Activated CD4-positive, alpha-beta T cell treated with anti-CD3 and anti-CD28 coated beads for 36 hours (primary cell): Measurements from ENCODE around the gene GPATCH2. TPM values are rescaled to one million over a fixed set of nuclear protein-coding genes. Genes with fewer than 3 reads are reported as not detected.
"Not testable (repeated sequence)": the region's sequence is repeated elsewhere in the genome, so short reads cannot be mapped to it uniquely, and the experiment has no call there.

ENCODE experiments used
- ATAC-seq: fragments of 200-7000 bp; cut with Tn5 transposase; one replicate; pipeline ENCODE4 v1.10.0; 2021; ENCODE audit warnings: mild to moderate bottlenecking, moderate library complexity
- CTCF ChIA-PET: fragments of 350-600 bp; sonication (Branson Sonifier 250); formaldehyde crosslinking; loops from one replicate; lab custom pipeline; 2021; ENCODE audit warnings: antibody characterized with exemption; lab: Charles Lee
- POLR2A ChIA-PET: fragments of 350-600 bp; sonication (Branson Sonifier 250); formaldehyde crosslinking; loops from one replicate; lab custom pipeline; 2021; ENCODE audit warnings: antibody characterized with exemption, inconsistent platforms; lab: Charles Lee
- DNase-seq: peaks from one replicate; pipeline ENCODE4 v3.0.0-alpha.2; 2020
- H3K27ac Mint-ChIP-seq: one replicate; pipeline ENCODE4 v1.8.0; 2021; ENCODE audit warnings: mixed read lengths
- H3K27me3 Mint-ChIP-seq: one replicate; pipeline ENCODE4 v1.8.0; 2021; ENCODE audit warnings: mixed read lengths
- H3K36me3 Mint-ChIP-seq: one replicate; pipeline ENCODE4 v1.8.0; 2021; ENCODE audit warnings: low read depth, mixed read lengths
- H3K4me1 Mint-ChIP-seq: one replicate; pipeline ENCODE4 v1.8.0; 2021; ENCODE audit warnings: mixed read lengths
- H3K4me3 Mint-ChIP-seq: one replicate; pipeline ENCODE4 v1.8.0; 2021; ENCODE audit warnings: mild to moderate bottlenecking, moderate library complexity, mixed read lengths
- H3K9me3 Mint-ChIP-seq: one replicate; pipeline ENCODE4 v1.8.0; 2021; ENCODE audit warnings: low read depth, mixed read lengths
- intact Hi-C, 2 experiments: fragments of 100-400 bp; cut with DNase I in 1 of 2; cut with micrococcal nuclease in 1 of 2; formaldehyde crosslinking; loops; one replicate each; pipeline versions ENCODE4 v1.14.2 to v1.15.1; 2022 to 2024; cut with DNase I, micrococcal nuclease
- total RNA-seq, 2 experiments: library from RNA; stranded (reverse); gene quantifications; one replicate each; pipeline ENCODE4 v1.2.3, GENCODE V29; 2021

The GPATCH2 gene
- total RNA-seq, 2 experiments from 2014 or later = 6.4 to 7.2 TPM

- no peak overlapping the region for H3K27ac Mint-ChIP-seq
- peaks cover 7% of the 10 kb centered on the region for H3K36me3 Mint-ChIP-seq
- H3K27me3 Mint-ChIP-seq = no peaks in the 10 kb centered on the region
- intact Hi-C loops = no loop called here
- ChIA-PET POLR2A (no interaction called here), CTCF (no interaction called here)
- DNase-seq (no peak), ATAC-seq (peak; percentile 46)
- H3K4me1 Mint-ChIP-seq = peaks cover 56% of the 10 kb centered on the region
- H3K9me3 Mint-ChIP-seq = no peaks in the 10 kb centered on the region
- no peak overlapping the region for H3K4me3 Mint-ChIP-seq
These were observed 4.6 kb downstream of the GPATCH2 start for GRCh38 chr1:217626321-217626720.

GRCh38 chr1:217622042-217622441 is 8.8 kb downstream of the GPATCH2 start:
- H3K4me1 Mint-ChIP-seq = peaks cover 42% of the 10 kb centered on the region
- DNase-seq (no peak), ATAC-seq (peak; percentile 48)
- H3K27ac Mint-ChIP-seq = no peak overlapping the region
- POLR2A ChIA-PET = interaction anchor here (1.5 kb wide), 1 partner anchor 9 kb away, joined by 6 read pairs; the partner anchor contains the start of genes GPATCH2 and SPATA17
- H3K4me3 Mint-ChIP-seq = no peak overlapping the region
- intact Hi-C loops = loop anchor here in 1 of 2 experiments (5.0 kb wide), 1 partner anchor 140 kb away; no protein-coding TSS in a partner anchor
- CTCF ChIA-PET = no interaction called here
- no peaks in the 10 kb centered on the region for H3K9me3 Mint-ChIP-seq
- H3K27me3 Mint-ChIP-seq = no peaks in the 10 kb centered on the region
- H3K36me3 Mint-ChIP-seq = peaks cover 24% of the 10 kb centered on the region

GRCh38 chr1:217620814-217621213 is 10.1 kb downstream of the GPATCH2 start:
- ChIA-PET CTCF (interaction anchor here (0.7 kb wide), 1 partner anchor 9 kb away, joined by 3 read pairs; no protein-coding TSS in a partner anchor), POLR2A (no interaction called here)
- peaks cover 28% of the 10 kb centered on the region for H3K36me3 Mint-ChIP-seq
- peak overlapping the region; percentile 64 for H3K27ac Mint-ChIP-seq
- intact Hi-C loops = loop anchor here in 1 of 2 experiments (1.0 to 5.0 kb wide), 2 partner anchors 10 to 139 kb away; partner anchors contain the start of genes GPATCH2 and SPATA17
- H3K4me3 Mint-ChIP-seq = no peak overlapping the region
- ATAC-seq (peak; percentile 97), DNase-seq (no peak)
- H3K4me1 Mint-ChIP-seq = peaks cover 34% of the 10 kb centered on the region
- H3K27me3 Mint-ChIP-seq = no peaks in the 10 kb centered on the region
- no peaks in the 10 kb centered on the region for H3K9me3 Mint-ChIP-seq

GRCh38 chr1:217617126-217617525 is 13.8 kb downstream of the GPATCH2 start:
- ChIA-PET POLR2A (interaction anchor here (0.6 kb wide), 1 partner anchor 198 kb away, joined by 3 read pairs; no protein-coding TSS in a partner anchor), CTCF (no interaction called here)
- no peaks in the 10 kb centered on the region for H3K9me3 Mint-ChIP-seq
- peaks cover 20% of the 10 kb centered on the region for H3K4me1 Mint-ChIP-seq
- no peak overlapping the region for H3K27ac Mint-ChIP-seq
- H3K36me3 Mint-ChIP-seq = peaks cover 32% of the 10 kb centered on the region
- H3K27me3 Mint-ChIP-seq = no peaks in the 10 kb centered on the region
- intact Hi-C loops = no loop called here
- ATAC-seq (no peak), DNase-seq (no peak)
- no peak overlapping the region for H3K4me3 Mint-ChIP-seq

DNA sequence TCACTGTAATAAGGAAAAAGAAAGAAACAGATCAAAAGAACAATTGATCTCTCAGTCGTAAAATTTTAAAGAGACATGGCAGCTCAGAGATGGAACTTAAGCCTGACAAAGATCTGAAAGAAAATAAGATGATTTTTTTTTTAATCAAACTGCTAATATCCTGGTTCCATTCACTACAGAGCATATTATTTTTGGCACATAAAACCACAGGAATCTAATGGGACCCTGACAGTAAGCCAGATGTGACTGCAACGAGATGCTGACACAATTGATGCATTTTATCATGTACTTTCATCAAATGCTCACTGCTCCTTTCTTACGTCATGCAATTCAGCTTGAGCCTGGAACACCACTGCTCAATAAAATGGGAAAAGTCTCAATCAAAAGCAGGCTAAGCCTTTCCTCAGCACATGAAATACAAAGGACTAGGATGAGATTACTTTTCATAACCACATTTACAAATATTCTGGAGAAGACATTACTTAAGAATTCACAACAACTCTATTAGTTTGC is 16.6 kb downstream of the GPATCH2 start:
- DNase-seq = no peak
- CTCF ChIA-PET = interaction anchor here (0.9 kb wide), 1 partner anchor 46 kb away, joined by 3 read pairs; no protein-coding TSS in a partner anchor
- no peaks in the 10 kb centered on the region for H3K27me3 Mint-ChIP-seq
- intact Hi-C loops = no loop called here
- H3K36me3 Mint-ChIP-seq = peaks cover 35% of the 10 kb centered on the region
- H3K4me3 Mint-ChIP-seq = no peak overlapping the region
- POLR2A ChIA-PET = no interaction called here
- no peak for ATAC-seq
- H3K4me1 Mint-ChIP-seq = peaks cover 6% of the 10 kb centered on the region
- H3K9me3 Mint-ChIP-seq = no peaks in the 10 kb centered on the region
- no peak overlapping the region for H3K27ac Mint-ChIP-seq

GRCh38 chr1:217605390-217605789 is 25.5 kb downstream of the GPATCH2 start:
- ATAC-seq (no peak), DNase-seq (no peak)
- intact Hi-C loops = no loop called here
- H3K36me3 Mint-ChIP-seq = peaks cover 15% of the 10 kb centered on the region
- no peak overlapping the region for H3K27ac Mint-ChIP-seq
- CTCF ChIA-PET = interaction anchor here (0.9 kb wide), 1 partner anchor 17 kb away, joined by 3 read pairs; no protein-coding TSS in a partner anchor
- no peaks in the 10 kb centered on the region for H3K27me3 Mint-ChIP-seq
- no peaks in the 10 kb centered on the region for H3K4me1 Mint-ChIP-seq
- no peaks in the 10 kb centered on the region for H3K9me3 Mint-ChIP-seq
- POLR2A ChIA-PET = interaction anchor here (0.7 kb wide), 1 partner anchor 258 kb away, joined by 3 read pairs; no protein-coding TSS in a partner anchor
- no peak overlapping the region for H3K4me3 Mint-ChIP-seq

DNA sequence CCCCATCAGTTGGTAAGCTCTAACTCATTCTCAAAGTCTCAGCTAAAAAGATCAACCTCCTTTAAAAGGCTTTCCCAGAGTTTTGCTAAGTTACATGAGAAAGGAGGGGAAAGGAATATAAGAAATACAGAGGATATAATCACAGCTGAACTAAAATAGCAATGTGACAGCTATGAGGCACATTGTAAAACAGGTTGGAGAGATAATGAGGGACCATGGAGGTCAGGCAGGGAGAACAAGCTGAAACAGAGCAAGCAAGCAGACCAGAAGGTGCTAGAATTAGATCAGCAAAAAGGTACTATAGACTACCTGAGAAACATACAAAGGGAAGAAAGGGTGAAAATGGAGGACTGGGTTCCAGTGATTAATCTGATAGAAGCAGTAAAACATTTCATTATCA is 28.5 kb downstream of the GPATCH2 start:
- H3K27me3 Mint-ChIP-seq = no peaks in the 10 kb centered on the region
- CTCF ChIA-PET = interaction anchor here (0.7 kb wide), 1 partner anchor 437 kb away, joined by 4 read pairs; no protein-coding TSS in a partner anchor
- H3K4me1 Mint-ChIP-seq = no peaks in the 10 kb centered on the region
- H3K9me3 Mint-ChIP-seq = no peaks in the 10 kb centered on the region
- peaks cover 7% of the 10 kb centered on the region for H3K36me3 Mint-ChIP-seq
- no peak overlapping the region for H3K4me3 Mint-ChIP-seq
- H3K27ac Mint-ChIP-seq = no peak overlapping the region
- POLR2A ChIA-PET = no interaction called here
- intact Hi-C loops = no loop called here
- DNase-seq (no peak), ATAC-seq (no peak)

- DNase-seq (no peak), ATAC-seq (no peak)
- ChIA-PET POLR2A (no interaction called here), CTCF (no interaction called here)
- no peak overlapping the region for H3K4me3 Mint-ChIP-seq
- peaks cover 10% of the 10 kb centered on the region for H3K36me3 Mint-ChIP-seq
- intact Hi-C loops = no loop called here
- no peaks in the 10 kb centered on the region for H3K4me1 Mint-ChIP-seq
- no peaks in the 10 kb centered on the region for H3K9me3 Mint-ChIP-seq
- H3K27me3 Mint-ChIP-seq = no peaks in the 10 kb centered on the region
- H3K27ac Mint-ChIP-seq = no peak overlapping the region
These were observed 31.7 kb downstream of the GPATCH2 start for GRCh38 chr1:217599154-217599553.

DNA sequence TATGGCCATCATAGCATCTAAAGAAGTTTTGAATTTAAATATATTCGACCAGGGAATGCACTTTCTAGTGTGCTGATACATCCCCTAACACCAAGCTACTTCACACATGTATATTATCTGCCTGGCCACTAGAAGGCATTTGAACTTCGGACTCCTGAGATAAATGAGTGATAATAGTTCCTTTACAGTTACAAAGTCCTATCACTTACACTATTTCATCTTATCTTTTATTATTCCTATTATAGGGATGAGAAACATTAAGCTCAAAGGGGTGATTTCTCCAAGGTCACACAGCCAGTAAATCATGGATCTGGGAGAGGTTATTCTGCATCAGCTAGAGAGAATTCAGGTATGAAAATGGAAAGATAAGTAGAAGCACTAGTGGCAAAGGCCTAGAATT is 40.3 kb downstream of the GPATCH2 start:
- CTCF ChIA-PET = no interaction called here

DNA sequence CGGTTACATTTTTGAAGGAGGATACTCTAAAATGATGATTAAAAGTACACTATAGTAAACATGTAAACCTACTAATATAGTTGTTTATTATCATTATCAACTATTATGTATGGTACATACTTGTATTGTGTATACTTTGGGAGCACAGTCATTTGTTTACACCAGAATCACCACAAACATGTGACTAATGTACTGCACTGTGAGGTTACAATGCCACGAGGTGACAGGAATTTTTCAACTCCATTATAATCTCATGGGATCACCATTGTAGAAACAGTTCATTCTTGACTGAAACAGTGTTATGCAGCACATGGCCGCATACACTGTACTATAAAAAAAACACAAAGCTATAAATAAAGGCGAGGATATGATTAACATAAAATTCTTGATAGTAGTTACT is 44.3 kb downstream of the GPATCH2 start:
- Mint-ChIP-seq H3K4me1 (no peaks in the 10 kb centered on the region), H3K27me3 (no peaks in the 10 kb centered on the region), H3K27ac (no peak overlapping the region), H3K36me3 (peaks cover 6% of the 10 kb centered on the region), H3K4me3 (no peak overlapping the region), H3K9me3 (no peaks in the 10 kb centered on the region)
- ChIA-PET CTCF (no interaction called here), POLR2A (no interaction called here)
- no peak for DNase-seq
- intact Hi-C loops = no loop called here
- no peak for ATAC-seq

More for the DNA sequence above, 40.3 kb downstream of the GPATCH2 start:
- ATAC-seq (no peak), DNase-seq (no peak)
- Mint-ChIP-seq H3K9me3 (no peaks in the 10 kb centered on the region), H3K4me3 (no peak overlapping the region), H3K27me3 (no peaks in the 10 kb centered on the region), H3K36me3 (peaks cover 5% of the 10 kb centered on the region), H3K27ac (no peak overlapping the region), H3K4me1 (no peaks in the 10 kb centered on the region)
- intact Hi-C loops = no loop called here
- POLR2A ChIA-PET = no interaction called here

DNA sequence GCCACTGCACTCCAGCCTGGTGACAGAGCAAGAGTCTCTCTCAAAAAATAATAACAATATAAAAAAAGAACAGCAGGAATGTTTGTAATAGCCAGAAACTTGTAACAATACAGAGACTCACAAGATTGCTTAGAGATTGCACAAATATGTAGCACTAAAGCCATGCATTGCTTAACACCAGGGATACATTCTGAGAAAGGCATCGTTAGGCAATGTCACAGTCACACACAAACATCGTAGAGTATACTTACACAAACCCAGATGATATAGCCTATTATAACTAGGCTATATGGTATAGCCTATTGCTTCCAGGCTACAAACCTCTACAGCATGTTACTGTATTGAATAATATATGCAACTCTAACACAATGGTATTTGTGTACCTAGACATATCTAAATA is 45.3 kb downstream of the GPATCH2 start:
- Mint-ChIP-seq H3K9me3 (no peaks in the 10 kb centered on the region), H3K27ac (no peak overlapping the region), H3K4me1 (no peaks in the 10 kb centered on the region), H3K27me3 (no peaks in the 10 kb centered on the region), H3K4me3 (no peak overlapping the region), H3K36me3 (peaks cover 8% of the 10 kb centered on the region)
- intact Hi-C loops = no loop called here
- ChIA-PET POLR2A (no interaction called here), CTCF (no interaction called here)
- DNase-seq = no peak
- ATAC-seq = no peak

- H3K27ac Mint-ChIP-seq, POLR2A ChIA-PET, ATAC-seq, DNase-seq, H3K36me3 Mint-ChIP-seq, H3K4me3 Mint-ChIP-seq, H3K27me3 Mint-ChIP-seq, CTCF ChIA-PET, H3K9me3 Mint-ChIP-seq, H3K4me1 Mint-ChIP-seq: not testable (repeated sequence)
- intact Hi-C loops = loop anchor here in 1 of 2 experiments (1.0 kb wide), 1 partner anchor 24 kb away; no protein-coding TSS in a partner anchor
These were observed 46.5 kb downstream of the GPATCH2 start for GRCh38 chr1:217584286-217584811.
